HG03558 (cell line): ENCODE data around the gene REXO4.

Source experiments
- ATAC-seq: cut with Tn5 transposase; IDR thresholded peaks from one replicate; pipeline ENCODE4 v1.9.1; 2021; ENCODE audit warnings: moderate number of reproducible peaks; ENCODE audit not compliant: unreplicated experiment; ENCODE audit errors: extremely low read depth

REXO4 gene, protein sequence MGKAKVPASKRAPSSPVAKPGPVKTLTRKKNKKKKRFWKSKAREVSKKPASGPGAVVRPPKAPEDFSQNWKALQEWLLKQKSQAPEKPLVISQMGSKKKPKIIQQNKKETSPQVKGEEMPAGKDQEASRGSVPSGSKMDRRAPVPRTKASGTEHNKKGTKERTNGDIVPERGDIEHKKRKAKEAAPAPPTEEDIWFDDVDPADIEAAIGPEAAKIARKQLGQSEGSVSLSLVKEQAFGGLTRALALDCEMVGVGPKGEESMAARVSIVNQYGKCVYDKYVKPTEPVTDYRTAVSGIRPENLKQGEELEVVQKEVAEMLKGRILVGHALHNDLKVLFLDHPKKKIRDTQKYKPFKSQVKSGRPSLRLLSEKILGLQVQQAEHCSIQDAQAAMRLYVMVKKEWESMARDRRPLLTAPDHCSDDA

DNA sequence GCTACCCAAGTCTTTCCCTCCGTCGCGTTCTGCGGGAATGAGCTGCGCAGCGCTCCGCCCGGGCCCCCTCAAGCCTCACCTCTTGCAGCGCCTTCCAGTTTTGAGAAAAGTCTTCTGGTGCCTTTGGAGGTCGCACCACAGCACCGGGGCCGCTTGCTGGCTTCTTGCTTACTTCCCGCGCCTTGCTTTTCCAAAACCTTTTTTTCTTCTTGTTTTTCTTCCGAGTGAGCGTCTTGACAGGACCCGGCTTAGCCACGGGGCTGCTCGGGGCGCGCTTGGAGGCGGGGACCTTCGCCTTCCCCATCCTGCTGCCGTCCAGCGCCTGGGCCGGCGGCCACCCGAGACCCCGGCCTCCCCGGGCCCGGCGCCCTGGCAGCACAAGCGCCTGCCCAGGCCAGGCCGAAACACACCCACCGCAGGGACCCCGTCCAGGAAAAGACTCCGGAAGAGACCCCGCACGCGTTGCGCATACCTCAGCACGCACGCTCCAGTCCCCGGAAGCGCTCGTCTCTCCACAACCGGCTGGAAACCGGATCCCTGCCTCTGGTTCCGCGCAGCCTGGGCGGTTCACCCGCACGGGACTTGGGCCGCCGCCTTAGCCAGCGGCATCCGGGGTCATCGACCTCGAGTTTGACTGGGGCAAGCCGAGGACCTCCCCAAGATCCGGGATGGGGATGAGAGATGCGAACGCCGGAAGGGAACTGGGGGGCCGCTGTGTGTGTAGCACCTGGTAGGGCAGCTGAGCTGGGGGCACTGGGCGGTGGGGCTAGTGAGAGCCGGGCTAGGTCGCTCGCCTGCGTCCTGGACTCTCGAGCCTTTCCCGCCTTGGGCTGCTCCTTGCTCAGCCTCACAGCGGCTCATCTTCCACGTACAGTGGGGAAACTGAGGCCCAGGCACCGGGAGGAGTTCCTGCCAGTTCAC lies at the start of gene REXO4:
REXO4 (minus strand) TSS at position 470 of the 921 bp plus-strand sequence; CDS start at position 304, 166 bp downstream.
- ATAC-seq: peak; percentile 41

DNA sequence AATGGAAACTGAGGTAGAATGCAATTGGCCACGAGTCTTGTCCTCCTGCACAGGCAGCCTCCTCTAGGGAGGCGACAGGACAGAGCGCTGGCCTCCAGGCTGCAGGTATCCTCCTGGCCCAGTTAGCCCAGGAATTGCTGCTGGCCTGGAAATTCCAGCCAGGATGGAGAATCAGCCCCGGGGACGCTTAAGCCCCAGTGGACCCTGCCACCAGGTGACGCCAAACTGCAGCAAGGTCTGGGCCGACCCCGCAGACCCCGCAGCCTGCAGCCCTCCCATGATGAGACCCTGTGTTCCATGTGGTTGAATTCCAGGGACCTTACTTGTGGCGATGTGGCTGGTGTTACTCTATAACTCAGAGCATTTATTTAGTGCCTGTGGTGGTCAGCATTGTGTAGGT lies 49.3 kb upstream of the REXO4 start:
- no peak for ATAC-seq

DNA sequence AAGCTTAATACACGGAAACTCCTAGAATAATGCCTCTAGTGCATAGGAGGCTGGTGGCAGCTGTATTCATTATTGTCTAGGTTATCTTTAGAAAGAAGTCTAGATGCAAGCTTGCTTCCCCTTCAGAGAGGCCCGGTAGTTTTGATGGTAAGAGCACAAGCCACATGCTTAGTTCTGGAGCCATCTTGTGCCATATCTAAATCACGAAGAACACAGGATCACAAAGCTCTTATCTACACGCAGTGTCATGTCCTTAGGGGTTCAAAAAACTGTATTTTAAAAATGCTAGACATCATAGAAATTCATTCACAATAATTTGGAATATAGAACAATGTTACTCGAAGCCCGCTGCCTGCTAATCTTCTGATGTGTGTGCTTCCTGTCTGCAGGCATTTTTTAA lies 48.2 kb upstream of the REXO4 start:
- no peak for ATAC-seq

DNA sequence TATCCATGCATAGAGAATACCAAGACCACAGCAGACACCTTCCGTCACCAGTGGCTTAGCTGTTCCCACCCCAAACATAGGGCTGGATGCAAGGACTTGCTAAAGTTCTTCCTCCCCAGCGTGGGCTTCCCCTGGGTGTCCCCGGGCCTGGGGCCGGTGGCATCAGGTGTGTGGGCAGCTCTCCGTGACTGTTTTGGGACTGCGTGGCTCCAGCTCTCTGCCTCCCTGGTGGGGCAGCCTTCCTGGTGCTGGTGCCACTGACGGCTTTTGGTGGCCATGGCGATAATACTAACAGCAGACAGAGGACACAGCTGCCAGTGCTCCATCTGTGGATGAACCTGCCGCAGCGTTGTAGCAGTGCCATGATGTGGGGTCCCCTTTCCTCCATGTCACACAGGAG lies 46.8 kb upstream of the REXO4 start:
- ATAC-seq: no peak

DNA sequence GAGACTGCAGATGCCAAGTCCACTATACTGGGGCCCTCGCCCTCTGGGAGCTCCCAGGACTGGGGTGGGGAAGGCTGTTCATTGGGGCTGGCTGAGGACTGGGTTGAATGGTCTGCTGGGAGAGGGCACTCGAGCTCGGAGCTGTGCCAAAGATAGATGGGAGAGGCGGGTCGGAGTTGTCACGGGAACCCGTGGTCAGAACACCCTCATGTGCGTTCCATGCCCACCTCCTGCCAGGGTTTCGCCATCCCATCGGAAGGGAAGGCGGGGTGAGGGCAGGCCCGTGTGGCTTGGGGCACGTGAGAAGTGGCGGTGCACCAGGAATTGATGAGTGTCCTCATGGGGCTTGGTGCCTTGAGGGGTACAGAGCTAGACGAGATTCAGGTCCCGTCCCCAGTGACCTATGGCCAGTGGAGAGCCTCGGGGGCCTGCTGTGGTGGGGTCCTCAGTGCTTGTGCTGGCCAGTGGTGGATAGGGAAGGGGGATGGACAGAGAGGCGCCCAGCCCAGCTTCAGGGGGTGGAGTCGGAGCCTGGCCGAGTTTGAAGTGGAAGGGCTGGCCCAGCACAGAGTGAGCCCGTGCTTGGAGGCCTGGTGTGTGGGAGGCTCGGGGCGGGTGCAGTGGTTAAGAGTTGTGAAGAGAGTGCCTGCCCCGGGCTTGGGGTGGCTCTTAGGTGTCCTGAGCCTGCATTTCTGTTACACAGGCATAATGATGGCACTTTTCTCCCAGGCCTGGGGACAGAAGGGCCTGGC lies 46.2 kb upstream of the REXO4 start:
- no peak for ATAC-seq

DNA sequence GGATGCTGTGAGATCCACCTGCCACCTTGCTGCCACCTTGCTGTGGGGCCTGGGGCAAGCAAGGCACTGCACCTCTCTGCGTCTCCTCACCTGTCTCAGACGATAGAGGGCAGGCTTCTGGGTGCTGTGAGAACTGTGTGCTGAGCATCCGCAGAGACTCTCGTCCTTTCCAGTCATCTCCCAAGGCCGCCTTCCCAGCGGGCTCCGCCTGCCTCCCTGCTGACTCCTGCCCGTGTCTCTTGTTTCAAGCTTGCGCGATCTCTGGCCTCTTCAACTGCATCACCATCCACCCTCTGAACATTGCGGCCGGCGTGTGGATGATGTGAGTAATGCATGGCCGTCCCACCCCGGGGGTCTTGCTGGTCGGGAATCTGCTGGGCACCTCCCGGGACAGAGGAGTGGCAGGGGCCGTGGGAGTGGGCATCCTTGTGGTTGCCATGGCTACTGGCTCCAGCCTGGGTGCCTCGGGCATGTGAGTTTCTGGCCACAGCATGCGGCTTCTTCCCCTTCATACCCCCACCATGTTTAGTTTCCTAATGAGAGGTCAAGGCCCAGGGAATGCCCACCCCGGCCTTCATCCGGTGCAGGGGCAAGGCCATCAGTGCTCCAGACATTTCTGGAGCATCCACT lies 45.5 kb upstream of the REXO4 start:
- no peak for ATAC-seq

DNA sequence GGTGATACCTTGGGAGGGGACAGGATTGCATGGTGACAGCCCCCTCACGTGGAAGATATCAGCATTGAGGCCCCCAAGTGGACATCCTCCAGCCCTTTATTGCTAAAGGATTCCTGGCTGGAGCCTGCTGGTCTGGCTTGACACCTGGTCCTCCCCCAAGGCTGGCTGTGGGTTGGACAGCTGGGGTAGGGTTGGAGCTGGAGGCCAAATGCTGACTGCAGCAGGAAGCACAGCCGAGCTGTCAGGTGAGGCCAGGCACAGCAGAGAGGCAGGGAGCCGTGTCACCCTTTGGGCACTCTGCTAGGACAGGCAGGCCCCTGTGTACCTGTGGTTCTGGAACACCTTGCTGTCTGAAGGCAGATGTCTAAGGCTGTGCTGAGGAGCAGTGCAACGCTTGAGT lies 44.2 kb upstream of the REXO4 start:
- no peak for ATAC-seq

DNA sequence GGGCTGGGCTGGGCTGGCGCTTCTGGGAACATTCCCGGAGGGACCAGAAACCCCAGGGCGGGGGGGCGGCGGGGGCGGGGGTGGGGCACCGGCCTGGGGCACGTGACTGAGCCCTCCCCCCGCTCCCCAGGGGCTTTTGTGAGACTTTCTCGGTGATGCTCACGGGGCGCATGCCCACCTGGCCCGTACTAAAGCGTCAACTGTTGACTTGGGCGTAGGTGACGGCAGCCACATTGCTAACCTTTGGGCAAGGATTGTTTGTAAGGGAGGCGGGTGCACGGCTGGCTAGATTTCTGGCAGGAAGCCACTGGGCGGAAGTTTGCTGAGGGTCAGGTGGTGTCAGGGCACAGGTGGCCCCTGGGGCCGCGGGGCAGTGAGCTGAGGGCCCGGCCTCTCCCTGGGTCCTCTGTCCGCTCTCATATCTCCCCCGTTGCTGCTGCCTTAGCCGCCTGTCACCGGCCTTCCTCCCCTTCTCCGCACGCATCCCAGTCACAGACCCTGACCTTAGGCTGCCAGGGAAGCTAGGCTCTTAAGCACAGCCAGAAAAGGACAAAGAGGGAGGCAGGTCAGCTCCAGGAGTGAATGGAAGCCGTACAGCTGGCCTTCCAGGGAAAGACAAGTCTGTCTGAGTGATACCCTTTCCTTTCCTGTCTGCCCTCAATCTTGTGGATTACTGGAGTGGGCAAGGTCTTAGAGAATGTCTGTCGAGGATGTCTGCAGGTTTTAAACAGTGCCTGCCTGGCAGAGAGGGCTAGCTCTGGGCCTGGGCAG lies 42.8 kb upstream of the REXO4 start:
- no peak for ATAC-seq

DNA sequence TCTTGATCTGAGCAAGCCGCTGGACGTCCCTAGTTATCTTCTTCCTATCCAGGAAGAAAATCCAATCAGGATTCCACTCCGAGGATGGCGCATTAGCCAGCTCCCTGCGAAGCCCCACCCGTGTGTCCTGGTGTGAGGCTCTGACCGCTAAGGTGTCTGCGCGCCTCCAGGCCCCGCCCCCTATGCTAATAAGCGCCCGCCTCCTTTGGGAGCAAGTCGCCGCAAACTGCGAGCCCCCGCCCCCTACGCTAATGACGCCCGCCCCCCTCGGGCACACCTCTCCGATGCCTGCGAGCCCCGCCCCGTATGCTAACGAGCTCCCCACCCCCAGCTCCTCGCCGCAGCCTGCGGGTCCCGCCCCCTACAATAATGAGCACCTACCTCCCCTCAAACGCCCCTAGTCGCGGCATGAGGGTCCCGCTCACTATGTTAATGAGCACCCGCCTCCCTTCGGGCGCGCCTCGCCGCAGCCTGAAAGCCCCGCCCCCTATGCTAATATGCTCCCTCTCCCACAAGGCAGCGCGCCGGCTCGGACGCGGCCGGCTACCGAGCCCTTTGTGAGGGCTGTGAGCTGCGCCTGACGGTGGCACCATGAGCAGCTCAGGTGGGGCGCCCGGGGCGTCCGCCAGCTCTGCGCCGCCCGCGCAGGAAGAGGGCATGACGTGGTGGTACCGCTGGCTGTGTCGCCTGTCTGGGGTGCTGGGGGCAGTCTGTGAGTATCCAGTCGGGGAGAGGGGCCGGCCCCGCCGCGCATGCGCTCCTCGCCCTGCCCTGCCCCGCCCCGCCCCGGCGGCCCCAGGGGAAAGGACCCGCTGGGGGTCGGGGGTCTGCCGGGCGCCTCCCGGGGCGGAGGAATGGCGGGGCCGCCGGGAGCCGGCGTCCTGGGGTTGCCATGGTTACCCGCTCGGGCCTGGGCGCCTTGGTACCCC lies 41.9 kb upstream of the REXO4 start, which contains the start of gene CACFD1:
CACFD1 (plus strand) TSS at position 503 of the 929 bp plus-strand sequence; CDS start at position 592, 89 bp downstream.
- no peak for ATAC-seq

DNA sequence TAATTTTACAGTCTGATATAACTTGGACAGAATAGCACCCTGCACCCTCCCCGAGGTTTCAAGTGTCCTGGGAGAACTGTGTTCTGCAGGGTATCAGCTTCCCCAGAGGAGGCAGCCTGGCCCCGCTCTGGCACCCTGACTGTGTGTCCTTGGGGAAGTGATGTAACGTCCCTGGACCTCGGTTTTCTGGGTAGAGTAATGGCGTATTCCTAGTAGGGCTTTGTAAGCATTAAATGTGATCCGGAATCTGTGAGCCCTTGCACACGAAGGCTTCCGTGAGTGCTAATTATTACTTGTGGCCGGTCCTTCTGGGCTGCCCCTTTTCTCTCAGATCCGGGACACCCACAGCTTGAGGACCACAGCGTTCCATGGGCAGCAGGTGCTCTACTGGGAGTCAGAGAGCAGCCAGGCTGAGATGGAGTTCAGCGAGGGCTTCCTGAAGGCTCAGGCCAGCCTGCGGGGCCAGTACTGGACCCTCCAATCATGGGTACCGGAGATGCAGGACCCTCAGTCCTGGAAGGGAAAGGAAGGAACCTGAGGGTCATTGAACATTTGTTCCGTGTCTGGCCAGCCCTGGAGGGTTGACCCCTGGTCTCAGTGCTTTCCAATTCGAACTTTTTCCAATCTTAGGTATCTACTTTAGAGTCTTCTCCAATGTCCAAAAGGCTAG lies 41.0 kb upstream of the REXO4 start:
- ATAC-seq: no peak

DNA sequence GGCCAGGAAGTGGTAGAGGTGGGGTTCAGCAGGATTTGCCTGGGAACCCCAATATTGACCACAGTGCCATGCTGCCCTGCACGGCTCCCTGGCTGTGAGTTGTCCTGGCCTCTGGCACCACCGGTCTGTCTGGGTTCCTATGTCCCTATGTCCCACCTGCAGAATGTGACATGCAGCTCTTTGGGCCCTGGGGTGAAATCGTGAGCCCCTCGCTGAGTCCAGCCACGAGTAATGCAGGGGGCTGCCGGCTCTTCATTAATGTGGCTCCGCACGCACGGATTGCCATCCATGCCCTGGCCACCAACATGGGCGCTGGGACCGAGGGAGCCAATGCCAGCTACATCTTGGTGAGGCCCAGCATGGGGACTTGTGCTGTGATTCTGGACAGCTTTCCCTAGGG lies 39.9 kb upstream of the REXO4 start:
- no peak for ATAC-seq

DNA sequence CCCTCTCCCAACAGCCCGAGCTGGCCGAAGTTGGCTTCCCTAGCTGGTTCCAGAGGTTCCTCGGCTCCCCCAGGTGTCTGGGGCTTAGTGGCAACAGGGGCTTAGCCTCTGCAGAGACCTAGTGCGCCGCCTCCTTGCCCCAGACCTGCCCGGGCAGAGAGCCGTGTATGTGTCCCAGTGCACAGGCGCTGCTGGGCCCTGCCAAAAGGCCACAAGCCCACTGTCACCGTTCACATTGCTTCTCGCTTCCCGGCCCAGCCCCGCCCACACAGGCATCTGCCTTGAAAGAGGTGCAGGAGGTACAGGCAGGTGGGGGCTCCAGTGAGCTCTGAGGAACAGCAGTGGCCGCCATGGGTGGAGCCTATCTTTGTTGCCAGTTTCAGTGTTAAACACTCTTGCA lies 39.4 kb upstream of the REXO4 start:
- ATAC-seq: no peak

DNA sequence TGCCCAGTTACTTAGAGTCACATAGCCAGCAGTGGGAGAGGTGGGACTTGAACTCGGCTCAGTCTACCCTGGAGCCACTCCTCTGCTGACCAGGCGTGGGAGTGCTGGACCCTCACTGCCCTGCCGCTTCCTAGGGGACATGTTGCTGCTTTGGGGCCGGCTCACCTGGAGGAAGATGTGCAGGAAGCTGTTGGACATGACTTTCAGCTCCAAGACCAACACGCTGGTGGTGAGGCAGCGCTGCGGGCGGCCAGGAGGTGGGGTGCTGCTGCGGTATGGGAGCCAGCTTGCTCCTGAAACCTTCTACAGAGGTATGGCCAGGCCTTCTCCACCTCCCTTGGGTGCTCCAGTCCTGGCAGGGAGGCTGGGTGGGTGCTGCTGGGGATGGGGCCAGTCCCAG lies 38.6 kb upstream of the REXO4 start:
- ATAC-seq: no peak

DNA sequence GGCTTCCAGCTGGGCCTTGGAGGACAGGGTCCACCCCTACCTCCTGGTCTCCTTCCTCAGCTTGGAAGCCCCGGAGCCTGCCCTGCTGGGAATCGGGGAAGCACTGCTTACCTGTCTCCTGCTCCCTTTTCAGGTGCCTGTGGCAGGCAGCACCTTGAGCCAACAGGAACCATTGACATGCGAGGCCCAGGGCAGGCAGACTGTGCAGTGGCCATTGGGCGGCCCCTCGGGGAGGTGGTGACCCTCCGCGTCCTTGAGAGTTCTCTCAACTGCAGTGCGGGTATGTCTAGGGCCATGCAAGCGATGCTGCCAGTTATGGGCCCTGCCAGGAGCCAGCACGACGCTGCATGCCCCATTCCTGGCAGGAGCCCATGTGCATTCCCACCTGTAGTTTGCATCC lies 38.1 kb upstream of the REXO4 start:
- no peak for ATAC-seq

DNA sequence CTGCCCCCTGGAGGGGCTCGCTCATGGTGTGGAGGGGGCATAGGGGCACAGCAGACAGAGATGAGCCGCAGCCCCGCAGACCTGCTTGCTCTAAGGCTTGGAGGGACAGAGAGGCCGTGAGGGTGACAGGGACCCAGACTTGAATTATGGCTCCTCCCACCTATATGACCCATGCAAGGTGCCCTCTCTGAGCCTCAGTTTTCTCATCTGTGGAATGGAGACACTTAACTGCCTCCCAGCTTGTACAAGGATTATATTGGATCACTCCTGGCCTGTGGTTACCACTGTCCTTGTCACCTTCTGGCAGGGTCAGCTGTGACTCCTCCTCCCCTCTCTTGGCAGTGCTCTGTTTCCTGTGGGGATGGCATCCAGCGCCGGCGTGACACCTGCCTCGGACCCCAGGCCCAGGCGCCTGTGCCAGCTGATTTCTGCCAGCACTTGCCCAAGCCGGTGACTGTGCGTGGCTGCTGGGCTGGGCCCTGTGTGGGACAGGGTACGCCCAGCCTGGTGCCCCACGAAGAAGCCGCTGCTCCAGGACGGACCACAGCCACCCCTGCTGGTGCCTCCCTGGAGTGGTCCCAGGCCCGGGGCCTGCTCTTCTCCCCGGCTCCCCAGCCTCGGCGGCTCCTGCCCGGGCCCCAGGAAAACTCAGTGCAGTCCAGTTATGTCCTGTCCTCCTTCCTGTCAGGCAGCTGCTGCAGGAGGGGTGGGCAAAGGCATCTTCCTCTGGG lies 37.3 kb upstream of the REXO4 start:
- no peak for ATAC-seq

DNA sequence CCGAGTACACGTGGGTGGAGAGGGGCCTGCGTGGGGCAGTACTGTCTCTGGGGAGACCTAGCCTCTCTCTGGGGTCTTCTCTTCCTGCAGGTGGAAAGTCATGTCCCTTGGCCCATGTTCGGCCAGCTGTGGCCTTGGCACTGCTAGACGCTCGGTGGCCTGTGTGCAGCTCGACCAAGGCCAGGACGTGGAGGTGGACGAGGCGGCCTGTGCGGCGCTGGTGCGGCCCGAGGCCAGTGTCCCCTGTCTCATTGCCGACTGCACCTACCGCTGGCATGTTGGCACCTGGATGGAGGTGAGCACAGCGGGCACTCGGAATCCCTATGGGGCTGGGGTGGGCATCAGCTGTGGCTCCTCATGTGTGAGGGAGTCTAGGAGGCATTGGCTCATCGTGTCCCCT lies 36.5 kb upstream of the REXO4 start:
- no peak for ATAC-seq

DNA sequence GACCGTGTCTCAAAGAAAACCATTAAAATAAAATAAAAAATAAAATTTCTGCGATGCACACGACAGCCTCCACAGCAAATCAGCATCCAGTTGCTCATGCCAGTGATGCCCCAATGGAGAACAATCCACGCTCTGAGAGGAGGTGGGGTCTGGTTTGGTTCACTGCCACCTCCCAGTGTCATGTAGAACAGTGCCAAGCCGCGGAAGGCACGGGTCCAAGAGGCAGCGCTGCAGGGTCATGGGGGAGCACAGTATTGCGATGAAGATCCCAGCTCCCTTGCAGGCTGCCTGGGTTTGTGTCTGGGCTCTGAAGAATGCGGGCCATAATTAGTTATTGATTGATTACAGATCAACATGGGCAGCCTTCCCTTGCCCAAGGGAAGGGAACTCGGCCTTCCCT lies 35.8 kb upstream of the REXO4 start:
- no peak for ATAC-seq
